HL-60/S4 treated with phorbol 12-myristate 13-acetate at 8.2 ng/mL for 4 days and 3 days (cell line): ENCODE results near the gene SLC12A3.

Experiments used
- in situ Hi-C: fragments of 300-500 bp; cut with MboI; formaldehyde crosslinking; loops from 2 replicates; pipeline ENCODE4 v1.15.0; 2022; ENCODE audit warnings: low sequenced_read_pairs

SLC12A3 gene

DNA sequence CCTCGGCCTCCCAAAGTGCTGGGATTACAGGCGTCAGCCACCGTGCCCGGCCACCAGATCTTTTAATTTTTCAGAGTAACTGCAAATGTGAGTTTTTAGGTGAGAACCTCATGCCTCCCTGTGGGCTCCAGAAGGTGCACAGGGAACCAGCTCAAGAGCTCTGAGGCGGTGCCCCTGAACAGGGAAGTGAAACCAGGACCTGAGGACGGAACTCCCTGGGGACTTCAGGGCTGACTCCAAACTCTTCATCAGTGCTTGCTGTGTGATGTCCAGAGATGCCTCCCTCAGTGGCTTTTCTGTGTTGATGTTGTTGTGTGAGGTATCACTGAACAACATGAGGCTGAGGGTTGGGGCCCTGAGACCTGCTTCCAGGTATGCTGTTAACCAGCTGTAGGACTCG is 23.8 kb downstream of the SLC12A3 start:
- in situ Hi-C loops: no loop called here

DNA sequence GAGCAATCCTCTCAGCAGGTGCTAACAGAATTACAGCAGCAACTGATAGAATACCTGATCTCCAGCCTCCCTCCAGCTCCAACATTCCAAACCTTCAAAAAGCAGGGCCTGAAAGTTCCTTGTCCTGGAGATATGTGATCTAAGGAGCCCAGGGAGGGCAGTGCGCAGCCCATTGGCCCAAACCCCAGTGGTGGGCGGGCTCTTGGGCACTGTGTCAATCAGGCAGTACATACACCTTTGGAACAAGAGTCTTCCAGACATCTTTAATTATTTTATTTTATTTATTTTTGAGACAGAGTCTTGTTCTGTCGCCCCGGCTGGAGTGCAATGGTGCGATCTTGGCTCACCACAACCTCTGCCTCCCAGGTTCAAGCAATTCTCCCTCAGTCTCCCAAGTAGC is 24.2 kb downstream of the SLC12A3 start:
- in situ Hi-C loops: no loop called here

DNA sequence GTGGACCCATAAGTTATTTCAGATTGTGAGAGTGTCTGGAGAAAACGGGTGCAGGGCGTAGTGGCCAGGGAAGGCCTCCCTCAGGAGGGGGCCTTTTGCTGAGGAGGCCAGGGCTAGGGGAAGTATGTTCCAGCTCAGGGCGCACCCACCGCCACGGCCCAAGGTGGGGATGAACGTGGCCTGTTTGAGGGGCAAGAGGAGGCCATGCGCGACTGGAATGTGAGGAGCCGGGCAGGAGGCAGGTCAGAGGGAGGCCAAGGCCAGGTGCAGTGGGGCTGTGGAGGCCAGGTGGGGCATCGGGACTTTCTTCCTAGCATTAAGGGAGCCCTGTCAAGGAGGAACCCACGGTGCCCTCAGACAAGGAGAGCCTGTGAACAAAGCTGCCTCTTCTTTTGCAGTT is 26.7 kb downstream of the SLC12A3 start:
- in situ Hi-C loops: no loop called here

DNA sequence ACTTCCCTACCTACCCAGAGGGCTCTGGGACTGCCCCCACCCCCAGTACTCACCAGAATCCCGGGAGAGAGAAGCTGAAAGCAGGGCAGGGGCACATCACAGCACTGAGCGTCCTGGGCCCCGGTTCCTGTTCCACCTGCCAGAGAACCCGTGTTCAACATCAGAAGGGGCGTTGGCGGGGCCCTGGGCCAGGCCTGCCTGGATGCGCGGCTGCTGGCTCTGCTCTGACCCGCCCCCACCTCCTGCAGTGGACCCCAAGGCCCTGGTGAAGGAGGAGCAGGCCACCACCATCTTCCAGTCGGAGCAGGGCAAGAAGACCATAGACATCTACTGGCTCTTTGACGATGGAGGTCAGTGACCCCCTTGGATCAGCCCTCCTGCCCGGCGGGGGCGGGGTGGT is 27.7 kb downstream of the SLC12A3 start:
- in situ Hi-C loops: no loop called here

DNA sequence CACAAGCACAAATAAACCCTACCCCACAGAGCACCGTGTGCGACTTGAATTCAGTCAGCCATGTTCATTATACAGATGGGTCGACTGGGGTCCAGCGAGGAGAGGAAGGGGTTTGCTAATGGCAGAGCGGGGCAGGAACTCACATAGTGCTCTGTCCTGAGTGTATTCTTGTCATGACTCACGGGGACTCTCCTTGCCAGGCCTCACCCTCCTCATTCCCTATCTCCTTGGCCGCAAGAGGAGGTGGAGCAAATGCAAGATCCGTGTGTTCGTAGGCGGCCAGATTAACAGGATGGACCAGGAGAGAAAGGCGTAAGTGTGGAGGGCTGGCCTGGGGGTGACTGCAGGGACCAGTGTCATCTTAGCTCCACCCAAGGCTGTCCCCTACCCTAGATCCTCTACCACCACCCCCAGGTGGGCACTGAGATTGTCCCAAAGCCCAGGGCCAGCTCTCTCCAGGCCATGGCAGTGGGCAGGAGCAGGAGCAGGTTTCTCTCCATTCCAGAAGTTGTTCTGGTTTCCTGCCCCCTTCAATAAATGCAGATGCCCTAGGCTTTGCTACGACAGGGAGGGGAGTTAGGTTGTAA is 29.4 kb downstream of the SLC12A3 start:
- in situ Hi-C loops: no loop called here

DNA sequence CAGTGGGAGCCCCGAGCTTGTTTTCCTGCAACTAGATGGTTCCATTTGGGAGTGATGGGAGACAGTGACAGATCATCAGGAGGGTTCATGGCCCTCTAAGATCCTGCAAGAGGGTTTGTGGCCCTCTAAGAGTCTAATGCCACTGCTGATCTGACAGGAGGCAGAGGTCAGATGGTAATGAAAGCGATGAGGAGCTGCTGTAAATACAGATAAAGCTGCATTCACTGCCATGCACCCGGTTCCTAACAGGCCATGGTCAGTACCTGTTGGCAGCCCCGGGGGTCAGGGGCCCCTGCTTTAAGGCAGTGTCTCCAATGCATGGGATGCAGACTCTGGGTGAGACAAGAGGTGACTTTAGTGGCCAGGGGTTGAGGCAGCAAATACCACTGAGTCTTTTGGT is 30.8 kb downstream of the SLC12A3 start:
- in situ Hi-C loops: no loop called here

DNA sequence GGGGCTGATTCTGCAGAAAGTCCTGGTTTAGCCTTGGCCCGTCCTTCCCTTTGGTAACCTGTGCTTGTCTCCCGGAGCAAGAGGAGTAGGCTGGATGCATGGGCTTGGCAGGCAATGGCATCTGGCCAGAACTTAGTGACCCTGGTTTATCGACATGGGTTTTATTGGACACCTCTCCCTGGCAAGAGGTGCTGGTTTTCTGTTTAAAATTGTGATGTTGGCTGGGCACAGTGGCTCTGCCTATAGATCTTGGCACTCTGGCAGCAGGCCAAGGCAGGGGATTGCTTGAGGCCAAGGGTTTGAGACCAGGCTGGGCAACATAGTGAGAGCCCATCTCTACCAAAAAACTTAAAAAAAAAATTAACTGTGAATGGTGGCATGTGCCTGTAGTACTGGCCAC is 31.2 kb downstream of the SLC12A3 start:
- in situ Hi-C loops: no loop called here

DNA sequence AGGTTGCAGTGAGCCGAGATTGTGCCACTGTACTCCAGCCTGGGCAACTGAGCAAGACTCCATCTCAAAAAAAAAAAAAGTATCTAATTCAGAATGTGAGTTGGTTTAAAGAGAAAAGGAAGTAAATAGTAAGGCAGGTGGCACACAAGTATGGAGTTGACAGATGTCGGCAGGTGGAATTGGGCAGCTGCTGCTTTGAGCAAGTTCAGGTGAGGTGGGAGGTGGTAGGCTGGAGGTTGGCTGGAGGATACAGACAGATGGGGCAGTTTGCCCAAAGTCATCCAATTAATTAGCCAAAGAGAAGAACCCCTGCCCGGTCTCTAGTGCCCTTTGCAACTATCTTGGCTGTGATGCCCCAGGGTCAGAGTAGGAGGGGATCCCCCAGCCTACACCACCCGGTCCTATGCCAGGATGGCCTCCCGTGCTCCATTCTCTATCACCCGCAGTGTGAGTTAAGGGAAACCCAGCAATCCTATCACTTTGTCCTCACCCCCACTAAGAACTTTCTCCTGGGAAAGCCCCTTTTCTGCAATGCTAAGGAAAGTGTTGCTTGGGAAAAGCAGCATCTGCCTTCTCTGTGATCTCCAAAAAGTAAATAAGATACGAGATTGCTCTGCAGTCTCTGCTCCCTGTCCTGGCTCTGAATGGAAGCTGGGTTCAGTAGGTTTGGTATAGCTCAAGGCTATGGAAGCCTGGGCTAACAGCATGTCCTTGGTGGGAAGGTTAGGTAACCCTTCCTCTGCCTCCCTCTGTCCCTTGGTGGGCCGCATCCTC is 32.2 kb downstream of the SLC12A3 start:
- in situ Hi-C loops: no loop called here

DNA sequence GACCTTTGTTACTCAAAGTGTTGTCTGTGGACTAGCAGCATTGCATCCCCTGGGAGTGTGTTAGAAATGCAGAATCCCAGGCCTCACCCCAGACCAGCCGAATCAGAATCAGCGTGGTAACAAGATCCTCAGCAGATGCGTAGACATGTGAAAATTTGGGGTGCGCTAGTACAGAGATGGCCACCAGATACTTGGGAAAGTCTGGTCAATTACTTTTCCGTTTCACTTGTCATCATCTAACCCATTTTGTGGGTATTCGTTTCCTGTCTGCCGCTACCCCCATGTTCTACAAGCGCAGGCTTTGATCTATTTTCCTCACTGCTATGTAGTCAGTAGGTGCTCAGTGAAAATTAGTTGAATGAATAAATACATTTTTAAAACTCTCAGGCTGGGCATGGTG is 33.8 kb downstream of the SLC12A3 start:
- in situ Hi-C loops: no loop called here

DNA sequence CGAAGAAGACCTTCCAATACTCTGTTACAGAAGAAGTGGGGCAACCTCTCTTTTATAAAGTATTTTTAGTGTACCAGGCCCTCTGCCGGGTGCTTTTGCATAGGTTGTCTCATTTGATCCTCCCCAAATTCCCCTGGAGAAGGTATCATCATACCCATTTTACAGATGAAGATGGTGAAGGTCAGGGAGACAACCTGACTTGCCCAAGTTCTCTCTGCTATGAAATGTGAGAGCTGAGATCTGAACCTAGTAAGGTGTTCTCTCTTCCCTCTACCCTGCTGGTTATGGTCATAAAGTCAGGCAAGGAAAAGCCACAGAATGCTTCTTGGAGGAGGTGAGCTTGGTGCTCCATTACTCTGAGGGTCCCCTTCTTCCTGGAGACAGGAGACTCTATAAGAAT is 38.9 kb downstream of the SLC12A3 start:
- in situ Hi-C loops: no loop called here

DNA sequence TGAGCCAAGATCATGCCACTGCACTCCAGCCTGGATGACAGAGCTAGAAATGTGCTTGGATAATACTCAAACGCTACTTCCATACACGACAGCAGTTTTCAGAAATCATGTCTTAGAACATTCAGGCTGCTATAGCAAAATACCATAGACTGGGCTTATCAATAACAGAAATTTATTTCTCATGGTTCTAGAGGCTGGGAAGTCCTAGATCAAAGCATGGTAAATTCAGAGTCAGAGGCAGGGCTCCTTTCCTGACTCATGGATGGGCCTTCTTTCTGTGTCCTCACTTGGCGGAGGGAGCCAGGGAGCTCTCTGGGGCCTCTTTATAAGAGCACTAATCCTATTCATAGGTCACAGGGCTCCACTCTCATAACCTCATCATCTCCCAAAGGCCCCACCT is 42.4 kb downstream of the SLC12A3 start:
- in situ Hi-C loops: no loop called here

DNA sequence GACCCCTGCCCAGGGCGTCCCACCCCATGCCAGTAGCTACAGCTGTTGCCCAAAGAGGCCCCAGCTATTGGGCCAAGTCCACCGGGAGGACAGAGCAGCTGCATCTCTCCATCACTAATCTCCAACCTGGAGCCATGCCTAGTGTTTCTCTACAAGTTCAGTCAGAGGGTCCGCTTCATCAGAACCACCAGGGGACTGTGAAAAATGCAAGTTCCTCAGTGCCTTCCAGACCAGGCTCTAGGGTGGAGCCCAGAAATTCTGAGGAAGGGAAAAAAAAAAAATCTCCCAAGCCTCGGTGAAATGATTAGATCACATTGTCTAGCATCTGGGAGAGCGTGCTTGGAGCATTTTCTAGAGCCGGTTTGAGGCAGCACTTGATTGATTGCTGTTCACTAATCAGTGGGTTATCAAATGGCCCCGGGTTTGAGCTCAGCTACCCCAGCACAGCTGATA is 44.5 kb downstream of the SLC12A3 start:
- in situ Hi-C loops: no loop called here

DNA sequence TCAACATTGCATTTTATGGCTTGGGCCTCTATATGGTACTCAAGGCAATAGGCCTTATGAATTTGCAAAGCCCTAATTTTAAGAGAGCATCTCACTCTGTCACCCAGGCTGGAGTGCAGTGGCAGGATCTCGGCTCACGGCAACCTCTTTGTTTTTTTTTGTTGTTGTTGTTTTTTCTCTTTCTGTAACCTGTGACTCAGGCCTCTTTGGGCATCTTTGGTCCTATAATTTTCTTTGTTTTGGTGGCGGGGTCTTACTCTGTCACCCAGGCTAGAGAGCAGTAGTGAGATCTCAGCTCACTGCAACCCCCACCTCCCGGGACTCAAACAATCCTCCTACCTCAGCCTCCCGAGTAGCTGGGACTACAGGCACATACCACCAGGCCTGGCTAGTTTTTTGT is 45.1 kb downstream of the SLC12A3 start:
- in situ Hi-C loops: no loop called here

DNA sequence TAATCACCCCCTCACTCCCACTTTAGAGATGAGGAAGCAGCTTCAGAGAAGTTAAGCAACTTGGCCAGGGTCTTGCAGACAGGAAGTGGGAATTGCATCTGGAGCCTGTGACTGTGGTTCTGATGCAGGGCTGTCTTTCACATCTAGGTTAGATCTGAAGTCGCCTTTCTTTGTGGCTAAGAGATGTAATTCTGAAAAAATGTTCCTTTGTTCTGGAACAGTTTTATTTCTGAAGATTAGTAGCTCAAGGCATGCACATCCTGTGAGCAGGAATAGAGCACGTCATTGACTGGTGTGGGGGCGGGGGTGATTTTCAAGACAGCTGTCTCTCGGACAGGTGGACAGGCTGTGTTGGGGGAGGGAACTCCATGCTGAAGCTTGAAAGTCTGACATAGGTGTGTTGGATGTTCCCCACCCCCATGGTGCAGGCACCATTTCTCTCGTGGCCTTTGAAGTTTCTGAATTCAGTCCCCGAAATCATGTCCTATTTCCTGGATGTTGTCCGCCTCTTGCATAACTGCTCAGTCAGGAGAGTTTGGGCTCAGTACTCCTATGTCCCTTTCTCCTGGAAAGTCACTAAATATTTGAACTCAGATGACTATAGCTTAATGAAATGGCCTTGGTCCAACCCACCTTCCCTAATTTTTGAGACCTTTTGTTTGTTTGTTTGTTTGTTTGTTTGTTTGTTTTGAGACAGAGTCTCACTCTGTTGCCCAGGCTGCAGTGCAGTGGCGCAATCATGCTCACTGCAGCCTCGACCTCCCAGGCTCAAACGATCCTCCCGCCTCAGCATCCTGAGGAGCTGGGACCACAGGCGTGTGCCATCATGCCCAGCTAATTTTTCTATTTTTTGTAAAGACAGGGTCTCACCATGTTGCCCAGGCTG is 45.9 kb downstream of the SLC12A3 start:
- in situ Hi-C loops: no loop called here

DNA sequence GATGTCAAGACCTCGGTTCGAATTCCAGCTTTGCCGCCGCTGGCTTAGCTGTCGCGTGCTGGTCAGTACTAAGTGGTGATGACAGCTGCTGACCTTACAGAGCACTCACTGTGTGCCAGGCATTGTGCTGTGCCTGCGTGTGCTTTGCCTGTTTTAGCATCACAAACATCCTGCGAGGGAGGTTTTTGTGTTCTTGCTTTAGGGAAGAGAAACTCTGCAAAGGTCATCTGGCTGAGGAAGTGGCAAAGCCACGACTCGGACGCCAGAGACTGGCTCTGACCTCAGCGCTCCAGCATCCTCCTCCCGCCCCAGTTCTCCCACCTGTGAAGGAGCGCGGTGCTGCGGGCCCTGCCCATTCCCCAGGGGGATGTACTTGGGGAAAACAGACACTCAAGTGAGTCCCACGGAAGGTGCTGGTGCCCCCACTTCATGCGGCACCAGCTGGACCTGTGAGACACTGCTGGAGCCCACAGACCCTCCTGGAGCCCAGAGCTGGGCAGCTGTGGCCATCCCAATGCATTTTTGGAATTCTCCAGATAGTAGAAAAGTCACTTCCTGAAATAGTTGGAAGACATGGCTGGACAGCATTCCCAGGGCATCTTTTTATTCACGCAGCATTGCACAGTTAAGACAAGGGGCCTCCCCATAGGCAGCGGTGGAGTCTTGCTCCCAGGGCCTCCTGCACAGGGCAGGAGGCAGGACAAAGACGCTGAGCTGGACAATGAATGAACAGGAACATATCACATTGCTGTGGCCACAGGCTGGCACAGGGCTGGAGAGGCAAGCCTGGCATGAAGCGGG is 47.0 kb downstream of the SLC12A3 start:
- in situ Hi-C loops: no loop called here

DNA sequence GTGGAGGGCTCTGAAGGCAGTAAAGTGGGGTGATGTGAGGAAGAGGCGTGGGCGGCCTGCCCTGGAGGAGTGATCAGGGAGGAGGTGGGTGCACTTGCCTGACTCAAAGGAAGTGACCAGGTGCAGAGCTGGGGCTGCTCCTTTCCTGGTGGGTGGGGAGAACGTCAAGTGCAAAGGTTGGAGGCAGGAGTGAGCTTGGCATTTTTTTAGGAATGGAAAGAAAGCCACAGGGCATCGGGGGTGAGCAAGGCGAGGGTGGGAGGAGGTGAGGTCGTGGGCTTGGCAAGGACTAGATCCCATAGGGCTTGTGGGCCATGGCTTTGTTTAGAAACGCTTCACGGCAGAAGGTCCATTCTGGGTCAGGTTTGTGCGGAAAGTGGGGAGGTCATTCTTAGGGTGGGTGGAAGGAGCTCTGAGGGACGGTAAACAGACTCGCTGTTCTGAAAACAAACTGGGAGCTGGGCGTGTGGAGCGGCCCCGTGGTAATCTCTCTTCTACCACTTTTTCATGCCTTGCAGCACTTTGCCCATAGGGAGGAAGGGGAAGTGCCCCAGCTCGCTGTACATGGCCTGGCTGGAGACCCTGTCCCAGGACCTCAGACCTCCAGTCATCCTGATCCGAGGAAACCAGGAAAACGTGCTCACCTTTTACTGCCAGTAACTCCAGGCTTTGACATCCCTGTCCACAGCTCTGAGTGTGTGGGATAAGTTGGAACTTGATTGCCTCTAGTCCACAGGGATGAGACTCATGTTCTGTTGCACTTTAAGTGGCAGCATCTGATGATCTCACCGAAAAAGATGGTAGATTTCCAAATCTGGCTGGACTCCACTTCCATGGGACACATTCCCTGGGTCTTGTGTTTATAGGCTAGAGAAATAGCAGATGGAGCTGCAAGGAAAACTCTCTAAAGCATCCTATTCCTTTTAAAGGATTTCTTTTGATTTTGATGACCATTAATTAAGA is 48.0 kb downstream of the SLC12A3 start:
- in situ Hi-C loops: no loop called here

DNA sequence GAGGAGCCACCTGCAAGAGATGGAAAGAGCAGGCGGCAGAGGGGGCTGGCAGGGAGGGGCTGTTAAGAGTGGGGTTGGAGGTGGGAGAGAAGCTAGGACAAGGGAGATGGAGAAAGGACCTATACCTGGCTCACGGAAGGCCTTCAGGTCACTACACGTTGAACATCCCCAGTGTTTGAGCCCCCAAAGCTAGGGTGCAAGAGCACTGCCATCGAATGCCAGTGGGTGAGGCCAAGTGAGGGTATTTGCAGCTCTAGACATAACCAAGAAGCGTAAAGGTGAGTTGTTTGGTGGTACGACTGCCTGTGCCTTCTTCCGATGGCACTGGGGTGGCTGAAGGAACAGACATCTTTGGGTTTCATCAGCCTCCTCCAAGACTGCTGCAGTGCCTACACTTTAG is 49.9 kb downstream of the SLC12A3 start:
- in situ Hi-C loops: no loop called here

DNA sequence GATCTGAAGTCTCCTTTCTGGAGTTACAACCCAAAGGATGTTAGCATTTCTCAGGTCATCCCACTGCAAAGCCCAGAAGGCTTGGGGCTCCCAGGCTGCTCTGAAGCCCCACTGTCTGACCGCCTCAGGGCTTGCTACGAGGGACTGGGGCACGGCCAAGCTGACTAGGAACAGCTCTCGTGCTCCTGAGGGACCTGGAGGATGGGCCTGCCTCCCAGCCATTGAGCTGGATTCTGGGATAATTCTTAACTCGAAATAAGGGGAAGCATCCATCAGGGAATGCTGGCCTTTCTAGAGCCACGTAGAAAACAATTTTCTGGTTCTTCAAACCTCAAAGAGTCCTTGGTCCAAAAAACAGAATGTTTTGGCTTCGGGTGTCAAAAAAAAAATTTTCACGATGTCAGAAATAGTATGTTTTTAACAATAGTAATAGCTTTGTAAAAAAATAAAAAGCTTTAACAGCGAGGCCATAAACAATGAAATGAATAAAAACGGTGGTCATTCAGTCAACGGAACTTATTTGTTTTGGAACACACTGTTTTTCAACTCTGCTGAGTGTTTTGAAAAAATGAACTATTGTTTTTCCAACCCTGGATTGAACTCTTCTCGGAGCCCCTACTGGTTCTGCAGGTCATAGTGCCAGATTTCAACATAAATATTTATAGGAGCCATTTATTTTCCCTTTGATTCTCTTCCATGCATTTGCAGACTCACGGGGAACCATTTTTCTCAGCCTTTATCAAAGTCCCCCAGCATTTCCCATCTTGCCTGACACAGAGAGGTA is 50.5 kb downstream of the SLC12A3 start:
- in situ Hi-C loops: no loop called here
